ENCODE results near the gene TMEM150B. TPM values are rescaled to one million over a fixed set of nuclear protein-coding genes. Genes with fewer than 3 reads are reported as not detected.
A peak's percentile ranks its signal among the peaks of the same experiment; 100 is the strongest.

The TMEM150B gene
- total and polyA plus RNA-seq, 2 of the 4 experiments (the other 2 are of a cell fraction): not detected

DNA sequence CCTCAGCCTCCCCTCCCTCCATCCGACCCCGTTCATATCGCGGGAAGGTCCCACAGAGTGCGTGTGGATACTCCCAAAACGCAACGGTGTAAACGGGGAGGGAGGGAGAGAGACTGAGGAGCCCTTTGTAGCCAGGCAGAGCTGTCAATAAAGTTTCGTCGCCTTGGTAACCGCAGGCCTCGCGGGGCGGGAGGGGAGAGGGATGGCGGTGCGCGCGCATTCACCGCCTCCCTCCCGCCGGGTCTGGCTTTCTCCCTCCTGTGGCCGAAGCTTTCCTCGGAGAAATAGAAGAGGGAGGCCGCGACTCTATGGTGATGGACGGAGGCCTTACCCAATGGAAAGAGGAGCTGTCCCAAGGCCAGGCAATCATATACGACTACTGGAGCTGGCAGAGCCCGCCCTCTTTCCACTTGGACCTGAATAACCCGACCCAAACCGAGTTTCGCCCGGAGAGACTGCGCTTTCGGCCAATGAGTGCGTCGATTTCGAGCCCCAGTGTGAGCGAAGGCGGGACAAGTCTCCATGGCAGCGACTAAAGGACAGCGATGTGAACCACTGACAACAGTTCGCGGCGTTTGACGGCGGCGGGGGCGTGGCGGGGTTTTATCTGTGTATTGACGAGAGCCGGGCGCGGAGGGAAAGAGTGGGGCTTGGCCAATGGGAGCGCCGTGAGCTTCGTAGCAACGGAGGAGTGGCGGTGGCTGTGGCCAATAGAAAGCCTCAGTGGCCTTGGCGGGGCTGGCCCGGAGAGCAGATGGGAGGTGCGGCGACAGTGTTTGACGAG is 14.2 kb upstream of the TMEM150B start, which contains the start of gene KMT5C (continued):
- TF ChIP-seq CHD1 (IDR thresholded peaks at IDR 0.05; ENCODE audit: low read depth, low read length) (no peak), FOS (IDR thresholded peaks at IDR 0.05; ENCODE audit: low read depth, low read length) (peak; percentile 53; the same call in 1 of the 2 replicates), RFX5 (IDR thresholded peaks at IDR 0.05; ENCODE audit: low read depth, low read length) (no peak)

DNA sequence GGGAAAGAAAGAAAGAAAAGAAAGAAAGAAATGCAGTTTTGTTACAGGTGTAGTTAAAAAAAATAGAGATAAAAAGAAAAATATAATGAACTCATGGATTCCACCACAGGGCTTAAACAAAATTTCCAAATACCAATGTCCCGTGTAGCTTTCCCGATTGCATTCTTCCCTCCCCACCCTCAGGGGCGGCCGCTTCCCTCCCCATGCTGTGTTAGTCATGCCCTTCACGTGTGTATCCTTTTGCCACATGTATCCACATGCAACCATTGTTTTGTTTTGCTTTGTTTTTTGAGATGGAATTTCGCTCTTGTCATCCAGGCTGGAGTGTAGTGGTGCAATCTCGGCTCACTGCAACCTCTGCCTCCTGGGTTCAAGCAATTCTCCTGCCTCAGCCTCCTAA is 11.0 kb upstream of the TMEM150B start:
- Histone ChIP-seq H2AK9ac (replicated peaks; ENCODE audit: low read depth, low read length, poor library complexity) (no peak overlapping the region), H2BK15ac (ENCODE audit: low read depth, low read length) (no peak overlapping the region), H3K4me2 (ENCODE audit: low read depth, low read length) (no peak overlapping the region), H3K9me1 (ENCODE audit: insufficient read depth, low read length) (peaks cover 4% of the 10 kb centered on the region; the same call in 1 of the 2 replicates), H3K9ac (ENCODE audit: low read depth, low read length) (no peak overlapping the region), H4K8ac (ENCODE audit: low read depth in 2 of 2, low read length in 2 of 2) (no peak overlapping the region), H3K56ac (ENCODE audit: extremely low read depth, insufficient read depth, low read length) (no peak overlapping the region), H2BK5ac (ENCODE audit: low read depth, low read length, poor library complexity, severe bottlenecking) (no peak overlapping the region), H2AK5ac (ENCODE audit: low read depth, low read length) (no peak overlapping the region), H3K4me3 (ENCODE audit: insufficient read depth, low read depth, low read length) (no peak overlapping the region), H3K14ac (replicated peaks; ENCODE audit: low read depth, low read length) (no peak overlapping the region), H3K27me3 (ENCODE audit: control insufficient read depth, insufficient read depth, low read length) (peaks cover 8% of the 10 kb centered on the region), H3K23ac (ENCODE audit: low read depth, low read length) (no peak overlapping the region), H3K36me3 (ENCODE audit: control insufficient read depth, insufficient read depth, low read length) (no peaks in the 10 kb centered on the region), H2AFZ (replicated peaks; ENCODE audit: low read length, poor library complexity) (no peak overlapping the region), H2BK120ac (ENCODE audit: low read depth, low read length) (no peak overlapping the region), H3K27ac (ENCODE audit: insufficient read depth, low read length) (no peak overlapping the region), H3K4me1 (ENCODE audit: control insufficient read depth, insufficient read depth, low read length) (peaks cover 4% of the 10 kb centered on the region), H3K18ac (ENCODE audit: low read depth, low read length) (no peak overlapping the region), H4K5ac (ENCODE audit: low read depth, low read length) (no peak overlapping the region), H3K9me3 (ENCODE audit: control insufficient read depth, insufficient read depth, low read length) (no peaks in the 10 kb centered on the region), H4K91ac (ENCODE audit: insufficient read depth, low read depth, low read length) (no peak overlapping the region), H4K20me1 (ENCODE audit: insufficient read depth, low read length) (no peaks in the 10 kb centered on the region), H3K79me1 (ENCODE audit: low read depth in 1 of 2, low read length in 2 of 2) (peaks cover 0 to 9% of the 10 kb centered on the region in 2 experiments; a peak in 1 of 4 replicates), H3K4ac (ENCODE audit: low read depth, low read length) (no peak overlapping the region), H2BK20ac (ENCODE audit: low read depth, low read length) (no peak overlapping the region)
- dilution Hi-C loops (cut with HindIII; ENCODE audit: low sequenced_read_pairs, unreplicated experiment) (no loop called here), intact Hi-C loops (cut with micrococcal nuclease) (no loop called here), in situ Hi-C loops (cut with MboI; ENCODE audit: low sequenced_read_pairs) (no loop called here)
- no CpG with 5 or more reads among the region's 7 CpGs for WGBS, 2 experiments (ENCODE audit: extremely low coverage in 2 of 2, insufficient read length in 1 of 2)
- DNase-seq: no peak
- no TSS peak for BruUV-seq (replicated peaks)
- no peak for ATAC-seq (ENCODE audit: low read depth)
- ChIA-PET POLR2A (ENCODE audit: unreplicated experiment) (no interaction called here), CTCF (no interaction called here)
- no peak for TF ChIP-seq MAZ (IDR thresholded peaks at IDR 0.05; ENCODE audit: borderline replicate concordance, low read depth, low read length)
- TF ChIP-seq RAD21 (IDR thresholded peaks at IDR 0.05; ENCODE audit: low read length): no peak
- TF ChIP-seq CEBPB (IDR thresholded peaks at IDR 0.05; ENCODE audit: low read depth, low read length): no peak
- TF ChIP-seq, protein P1, sequence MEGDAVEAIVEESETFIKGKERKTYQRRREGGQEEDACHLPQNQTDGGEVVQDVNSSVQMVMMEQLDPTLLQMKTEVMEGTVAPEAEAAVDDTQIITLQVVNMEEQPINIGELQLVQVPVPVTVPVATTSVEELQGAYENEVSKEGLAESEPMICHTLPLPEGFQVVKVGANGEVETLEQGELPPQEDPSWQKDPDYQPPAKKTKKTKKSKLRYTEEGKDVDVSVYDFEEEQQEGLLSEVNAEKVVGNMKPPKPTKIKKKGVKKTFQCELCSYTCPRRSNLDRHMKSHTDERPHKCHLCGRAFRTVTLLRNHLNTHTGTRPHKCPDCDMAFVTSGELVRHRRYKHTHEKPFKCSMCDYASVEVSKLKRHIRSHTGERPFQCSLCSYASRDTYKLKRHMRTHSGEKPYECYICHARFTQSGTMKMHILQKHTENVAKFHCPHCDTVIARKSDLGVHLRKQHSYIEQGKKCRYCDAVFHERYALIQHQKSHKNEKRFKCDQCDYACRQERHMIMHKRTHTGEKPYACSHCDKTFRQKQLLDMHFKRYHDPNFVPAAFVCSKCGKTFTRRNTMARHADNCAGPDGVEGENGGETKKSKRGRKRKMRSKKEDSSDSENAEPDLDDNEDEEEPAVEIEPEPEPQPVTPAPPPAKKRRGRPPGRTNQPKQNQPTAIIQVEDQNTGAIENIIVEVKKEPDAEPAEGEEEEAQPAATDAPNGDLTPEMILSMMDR (conservative IDR thresholded peaks at IDR 0.05; ENCODE audit: low read depth, low read length): no peak
- no peak for TF ChIP-seq RFX5 (IDR thresholded peaks at IDR 0.05; ENCODE audit: low read depth, low read length)
- no peak for TF ChIP-seq FOS (IDR thresholded peaks at IDR 0.05; ENCODE audit: low read depth, low read length)
- no peak for TF ChIP-seq NFE2L2 (IDR thresholded peaks at IDR 0.05; ENCODE audit: low read depth, low read length)
- TF ChIP-seq POLR2A (IDR thresholded peaks at IDR 0.05; ENCODE audit: low read depth, low read length): no peak
- no peak for TF ChIP-seq SMC3 (IDR thresholded peaks at IDR 0.05; ENCODE audit: low read depth, low read length)
- no peak for TF ChIP-seq BHLHE40 (IDR thresholded peaks at IDR 0.05; ENCODE audit: low read depth, low read length)
- TF ChIP-seq, protein P2, sequence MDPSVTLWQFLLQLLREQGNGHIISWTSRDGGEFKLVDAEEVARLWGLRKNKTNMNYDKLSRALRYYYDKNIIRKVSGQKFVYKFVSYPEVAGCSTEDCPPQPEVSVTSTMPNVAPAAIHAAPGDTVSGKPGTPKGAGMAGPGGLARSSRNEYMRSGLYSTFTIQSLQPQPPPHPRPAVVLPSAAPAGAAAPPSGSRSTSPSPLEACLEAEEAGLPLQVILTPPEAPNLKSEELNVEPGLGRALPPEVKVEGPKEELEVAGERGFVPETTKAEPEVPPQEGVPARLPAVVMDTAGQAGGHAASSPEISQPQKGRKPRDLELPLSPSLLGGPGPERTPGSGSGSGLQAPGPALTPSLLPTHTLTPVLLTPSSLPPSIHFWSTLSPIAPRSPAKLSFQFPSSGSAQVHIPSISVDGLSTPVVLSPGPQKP (IDR thresholded peaks at IDR 0.05; ENCODE audit: borderline replicate concordance, low read depth, low read length): no peak
- TF ChIP-seq MXI1 (IDR thresholded peaks at IDR 0.05; ENCODE audit: borderline replicate concordance, low read depth, low read length): no peak
- TF ChIP-seq CHD1 (IDR thresholded peaks at IDR 0.05; ENCODE audit: low read depth, low read length): no peak

Data from IMR-90 (cell line).